HCT116 (cell line): Measurements from ENCODE around the gene DCAF4. TPM values are rescaled to one million over a fixed set of nuclear protein-coding genes. Genes with fewer than 3 reads are reported as not detected.
"Not testable (repeated sequence)": the region's sequence is repeated elsewhere in the genome, so short reads cannot be mapped to it uniquely, and the experiment has no call there.

Experiments
- ATAC-seq: fragments of 200-7000 bp; cut with Tn5 transposase; 2 replicates; pipeline ENCODE4 v1.9.1; 2020; ENCODE audit warnings: mild to moderate bottlenecking, moderate library complexity
- BruUV-seq: library from RNA; stranded (reverse); fragments of 400-500 nt; replicated peaks from 2 replicates; lab custom pipeline; 2021; lab: Mats Ljungman, UMichigan
- CTCF ChIA-PET: fragments of 300-600 bp; sonication (Branson Sonifier 250); formaldehyde crosslinking; loops from one replicate; lab custom pipeline; 2021; ENCODE audit warnings: antibody characterized with exemption; lab: Charles Lee
- POLR2A ChIA-PET: fragments of 300-600, 350-600 bp; sonication (Branson Sonifier 250); formaldehyde crosslinking; loops from one replicate; lab custom pipeline; 2021; ENCODE audit warnings: antibody characterized with exemption; lab: Charles Lee
- RAD21 ChIA-PET, 2 experiments: fragments of 300-600 bp; sonication (Branson Sonifier 250); formaldehyde crosslinking; loops; one replicate each; lab custom pipeline; 2023; ENCODE audit warnings: low total read pairs in 2 of 2; ENCODE audit not compliant: uncharacterized antibody in 2 of 2, unreplicated experiment in 2 of 2, low non-redundant PET in 1 of 2; lab: Charles Lee
- DNase-seq: peaks from one replicate; pipeline ENCODE4 v3.0.0-alpha.2; 2010; ENCODE audit warnings: low read depth, low spot score
- H2AFZ ChIP-seq: fragments of 200-600 bp; shearing (Covaris generic), sonication (generic); 2 replicates; pipeline ENCODE4 v1.6.1; 2017; ENCODE audit warnings: low read depth, mixed run types, mixed read lengths, antibody characterized with exemption, low read length; ENCODE audit not compliant: poor library complexity, severe bottlenecking
- H3K27ac ChIP-seq: 2 replicates; pipeline ENCODE4 v1.5.1; 2012; ENCODE audit warnings: low read depth, low read length
- H3K27me3 ChIP-seq: fragments of 200-600 bp; sonication (generic); 2 replicates; pipeline ENCODE4 v1.6.1; 2016; ENCODE audit warnings: mixed run types, low read length, mixed read lengths; ENCODE audit not compliant: insufficient read depth
- H3K36me3 ChIP-seq, 2 experiments: fragments of 200-500 bp in 1 of 2; fragments of 200-600 bp in 1 of 2; sonication (Bioruptor generic) in 1 of 2; sonication (generic) in 1 of 2; 2 replicates each; pipeline versions ENCODE4 v1.5.1 to v1.6.1; 2014 to 2016; ENCODE audit warnings: low read length in 2 of 2, inconsistent platforms in 1 of 2, mixed read lengths in 1 of 2, mixed run types in 1 of 2; ENCODE audit not compliant: insufficient read depth in 2 of 2, control insufficient read depth in 1 of 2
- H3K4me1 ChIP-seq, 2 experiments: fragments of 200-600 bp in 1 of 2; sonication (generic) in 1 of 2; 2 replicates each; pipeline versions ENCODE4 v1.5.1 to v1.6.1; 2012 to 2017; ENCODE audit warnings: low read length in 2 of 2, inconsistent platforms in 1 of 2, mild to moderate bottlenecking in 1 of 2, mixed read lengths in 1 of 2, mixed run types in 1 of 2, moderate library complexity in 1 of 2; ENCODE audit not compliant: insufficient read depth in 2 of 2, control insufficient read depth in 1 of 2
- H3K4me2 ChIP-seq: fragments of 200-600 bp; sonication (generic); 2 replicates; pipeline ENCODE4 v1.6.1; 2017; ENCODE audit warnings: mixed run types, low read length, mixed read lengths
- H3K4me3 ChIP-seq, 2 experiments: fragments of 200-600 bp in 1 of 2; sonication (generic) in 1 of 2; replicated peaks in 1 of 2; 2 replicates each; pipeline ENCODE4 v1.5.1; 2011 to 2016; ENCODE audit warnings: low read length in 2 of 2, control low read depth in 1 of 2, low read depth in 1 of 2, mild to moderate bottlenecking in 1 of 2, mixed read lengths in 1 of 2, mixed run types in 1 of 2
- H3K79me2 ChIP-seq: fragments of 200-600 bp; sonication (generic); 2 replicates; pipeline ENCODE4 v1.6.1; 2017; ENCODE audit warnings: mild to moderate bottlenecking, mixed run types, low read length, moderate library complexity, mixed read lengths; ENCODE audit not compliant: insufficient read depth
- H3K9ac ChIP-seq: fragments of 200-600 bp; sonication (generic); 2 replicates; pipeline ENCODE4 v1.6.1; 2016; ENCODE audit warnings: low read length, mixed read lengths
- H3K9me2 ChIP-seq: fragments of 200-600 bp; sonication (generic), shearing (Covaris generic); 2 replicates; pipeline ENCODE4 v1.6.1; 2017; ENCODE audit warnings: mixed run types, mild to moderate bottlenecking, moderate library complexity; ENCODE audit not compliant: insufficient read depth
- H3K9me3 ChIP-seq, 2 experiments: fragments of 200-500 bp in 1 of 2; fragments of 200-600 bp in 1 of 2; sonication (Bioruptor generic) in 1 of 2; sonication (generic) in 1 of 2; 2 replicates each; pipeline ENCODE4 v1.6.1; 2014 to 2017; ENCODE audit warnings: low read length in 2 of 2, mixed read lengths in 2 of 2, inconsistent platforms in 1 of 2, low read depth in 1 of 2, mild to moderate bottlenecking in 1 of 2, mixed run types in 1 of 2, moderate library complexity in 1 of 2; ENCODE audit not compliant: control insufficient read depth in 1 of 2, insufficient read depth in 1 of 2
- H4K20me1 ChIP-seq: fragments of 200-600 bp; sonication (generic), shearing (Covaris generic); 2 replicates; pipeline ENCODE4 v1.6.1; 2017; ENCODE audit warnings: mixed run types, mild to moderate bottlenecking, moderate library complexity; ENCODE audit not compliant: insufficient read depth
- CTCF ChIP-seq, 3 experiments: fragments of 200-600 bp in 1 of 3; sonication (generic) in 1 of 3; IDR thresholded peaks in 2 of 3; conservative IDR thresholded peaks in 1 of 3; 2 replicates each; pipeline ENCODE4 v1.5.1; 2012 to 2017; ENCODE audit warnings: low read depth in 2 of 3, low read length in 2 of 3, antibody characterized with exemption in 1 of 3, borderline replicate concordance in 1 of 3, control low read depth in 1 of 3, mild to moderate bottlenecking in 1 of 3, mixed read lengths in 1 of 3, mixed run types in 1 of 3, moderate library complexity in 1 of 3; ENCODE audit not compliant: insufficient read depth in 1 of 3
- intact Hi-C: fragments of 100-400 bp; cut with micrococcal nuclease; formaldehyde crosslinking; loops from 2 replicates; pipeline ENCODE4 v1.10.0; 2022
- total RNA-seq: library from RNA; stranded (reverse); gene quantifications from one replicate; pipeline ENCODE4 v1.2.1, GENCODE V29; 2021; ENCODE audit not compliant: unreplicated experiment

DCAF4 gene
- total RNA-seq, 1 experiment from 2014 or later, result 19.3 TPM

- TF ChIP-seq CTCF (IDR thresholded peaks at IDR 0.05 in 2 of 3, conservative IDR thresholded peaks at IDR 0.05 in 1 of 3; ENCODE audit: borderline replicate concordance in 1 of 3, insufficient read depth in 1 of 3, low read depth in 2 of 3, low read length in 2 of 3), result no peak
These were observed 35.5 kb downstream of the DCAF4 start (continued) for GRCh38 chr14:72961579-72962335.

GRCh38 chr14:72962336-72962754, 36.1 kb downstream of the DCAF4 start:
- RAD21 ChIA-PET, H4K20me1 ChIP-seq, H3K9me2 ChIP-seq, H3K9me3 ChIP-seq, H3K36me3 ChIP-seq, H3K27me3 ChIP-seq, BruUV-seq, H2AFZ ChIP-seq, H3K79me2 ChIP-seq: not testable (repeated sequence)
- ATAC-seq, result peak; percentile 33
- CTCF ChIA-PET, result interaction anchor here (0.5 to 2.7 kb wide), 4 partner anchors 14 to 493 kb away, joined by 3 to 19 read pairs (median 4); partner anchors contain the start of gene ZFYVE1
- intact Hi-C loops, result loop anchor here (2.0 to 5.0 kb wide), 2 partner anchors 36 to 65 kb away; partner anchors contain the start of genes DCAF4 and ZFYVE1
- Histone ChIP-seq H3K4me1 (peaks cover 28 to 54% of the 10 kb centered on the region in 2 experiments), H3K4me2 (peak overlapping the region; percentile 71), H3K27ac (peak overlapping the region; percentile 71), H3K4me3 (peak overlapping the region in 1 of 2 experiments; percentile 16; a peak in 1 of 4 replicates), H3K9ac (peak overlapping the region; percentile 69)
- peak; percentile 52 for DNase-seq
- POLR2A ChIA-PET, result interaction anchor here (0.8 to 1.8 kb wide), 4 partner anchors 8 to 97 kb away, joined by 3 to 10 read pairs (median 3); partner anchors contain the start of gene ZFYVE1
